Activated gamma-delta T cell (primary cell): Measurements from ENCODE around the gene MTUS2.

Experiments
- DNase-seq: peaks from one replicate; lab custom pipeline; 2025; lab: John Stamatoyannopoulos, UW

The MTUS2 gene

GRCh38 chr13:29239653-29240525 is 419.8 kb downstream of the MTUS2 start:
- no peak for DNase-seq

- no peak for DNase-seq
Measured at GRCh38 chr13:29254626-29255370, 434.7 kb downstream of the MTUS2 start.

GRCh38 chr13:29255567-29255966 is 435.4 kb downstream of the MTUS2 start:
- DNase-seq, result no peak

- DNase-seq, result no peak
Measured at GRCh38 chr13:29260684-29261083, 440.5 kb downstream of the MTUS2 start.

- no peak for DNase-seq
Measured at GRCh38 chr13:29266261-29266660, 446.1 kb downstream of the MTUS2 start.

- no peak for DNase-seq
Measured at GRCh38 chr13:29266756-29267733, 446.9 kb downstream of the MTUS2 start.

- DNase-seq, result peak; percentile 4
Measured at GRCh38 chr13:29270271-29270985, 450.3 kb downstream of the MTUS2 start.

- no peak for DNase-seq
Measured at GRCh38 chr13:29271606-29272005, 451.5 kb downstream of the MTUS2 start.

- no peak for DNase-seq
Measured at GRCh38 chr13:29279356-29280254, 459.5 kb downstream of the MTUS2 start.

GRCh38 chr13:29281932-29282495 is 461.9 kb downstream of the MTUS2 start:
- DNase-seq, result no peak

- no peak for DNase-seq
Measured at GRCh38 chr13:29284726-29285125, 464.6 kb downstream of the MTUS2 start.

- no peak for DNase-seq
Measured at GRCh38 chr13:29287237-29287636, 467.1 kb downstream of the MTUS2 start.

GRCh38 chr13:29292045-29292444 is 471.9 kb downstream of the MTUS2 start:
- no peak for DNase-seq

- DNase-seq, result no peak
Measured at GRCh38 chr13:29294821-29295220, 474.7 kb downstream of the MTUS2 start.

GRCh38 chr13:29301027-29301426 is 480.9 kb downstream of the MTUS2 start:
- no peak for DNase-seq

GRCh38 chr13:29304148-29304547 is 484.0 kb downstream of the MTUS2 start:
- DNase-seq, result no peak

- DNase-seq, result no peak
Measured at GRCh38 chr13:29310806-29311205, 490.7 kb downstream of the MTUS2 start.

GRCh38 chr13:29315847-29316246 is 495.7 kb downstream of the MTUS2 start:
- no peak for DNase-seq

- no peak for DNase-seq
Measured at GRCh38 chr13:29317828-29318227, 497.7 kb downstream of the MTUS2 start.

- DNase-seq, result no peak
Measured at GRCh38 chr13:29318741-29319140, 498.6 kb downstream of the MTUS2 start.
